H1 (cell line): ENCODE data around the gene SNAI1. TPM values are rescaled to one million over a fixed set of nuclear protein-coding genes. Genes with fewer than 3 reads are reported as not detected.

Source experiments
- SRF ChIP-seq: IDR thresholded peaks from 2 replicates; pipeline ENCODE4 v1.6.1; 2011; ENCODE audit warnings: mild to moderate bottlenecking, low read depth, low read length, moderate library complexity
- polyA plus RNA-seq, 7 experiments: library from polyadenylated mRNA; depleted of rRNA in 3 of 7; stranded (reverse) in 5 of 7; unstranded in 2 of 7; fragments of >200 nt in 5 of 7; fragments of 200-250 nt in 2 of 7; gene quantifications; 1 replicate in 5 of 7; 2 replicates in 1 of 7; 4 replicates in 1 of 7; pipeline versions ENCODE4 v1.2.1 to v1.2.3, GENCODE V29; 2011 to 2013; ENCODE audit warnings: missing spikeins in 2 of 7, mixed read lengths in 2 of 7
- total RNA-seq: library from RNA; stranded (reverse); fragmentation: NEBNext Ultra II Directional; extraction: Animal tissue kit (Norgen Biotek cat#: 25700); gene quantifications from 2 replicates; pipeline ENCODE4 v1.2.1, GENCODE V29; 2021

The SNAI1 gene
- total and polyA plus RNA-seq, 2 of the 8 experiments (the other 6 are each of a cell fraction or from before 2014, with no cell fraction given): 6.5 to 8.0 TPM

DNA sequence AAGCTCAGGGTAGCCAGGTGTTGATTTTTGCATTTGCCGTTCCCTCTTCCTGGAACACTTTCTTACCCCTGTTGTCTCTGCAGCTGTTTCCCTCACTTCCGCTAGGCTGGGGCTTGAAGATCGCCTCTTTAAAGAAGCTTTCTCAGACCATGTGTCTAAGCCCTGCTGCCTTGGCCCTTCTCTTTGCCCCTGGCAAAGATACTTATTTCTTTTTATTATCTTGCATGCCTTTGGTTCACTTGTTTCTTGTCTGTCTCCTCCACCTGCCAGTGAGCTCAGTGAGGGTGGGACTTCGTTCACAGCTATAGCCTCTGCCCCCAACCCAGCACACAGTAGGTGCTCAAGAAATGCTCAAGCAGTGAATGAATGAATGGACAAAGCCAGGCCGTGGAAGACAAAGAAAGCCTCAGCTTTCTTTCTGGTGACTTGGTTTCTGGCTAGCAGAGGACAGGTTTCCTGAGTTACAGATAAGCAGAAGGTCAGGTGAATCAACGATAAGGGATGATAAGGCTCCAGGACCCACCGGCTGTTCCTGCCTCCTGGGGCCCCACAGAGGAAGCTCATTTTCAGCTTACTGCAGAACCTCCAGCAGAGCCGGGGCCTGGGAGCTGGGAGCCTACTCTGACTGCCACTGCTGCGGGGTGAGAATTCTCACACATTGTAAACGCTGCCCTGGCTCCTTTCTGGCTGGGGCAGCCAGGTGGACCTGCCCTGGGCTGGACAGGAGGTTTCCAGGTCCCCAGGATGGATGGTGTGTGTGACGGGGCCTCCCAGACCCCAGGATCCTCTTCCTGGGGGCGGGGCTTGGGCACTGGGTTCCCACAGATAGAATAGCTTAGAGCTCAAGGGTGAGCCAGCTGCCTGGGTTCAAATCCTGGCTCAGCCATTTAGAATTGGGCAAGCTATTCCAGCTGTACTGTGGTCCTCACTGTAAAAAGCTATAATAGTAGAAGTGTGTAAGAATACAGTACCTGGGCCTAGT is 29.8 kb downstream of the SNAI1 start (continued):
- no peak for TF ChIP-seq SRF
